Stimulated activated CD8-positive, alpha-beta memory T cell treated with anti-CD3 and anti-CD28 coated beads, Interleukin-2, amount 100 ng/mL, for 48 hours (primary cell): ENCODE data around the gene RIPOR2.

Experiments used
- DNase-seq, 2 donors: peaks; one replicate each; pipeline ENCODE4 v3.0.0-alpha.2; 2020; ENCODE audit warnings: low read depth in 2 of 2

RIPOR2 gene

GRCh38 chr6:24876499-24877465 lies 59.0 kb downstream of the RIPOR2 start:
- DNase-seq, result no peak

GRCh38 chr6:24875534-24875901 lies 60.2 kb downstream of the RIPOR2 start:
- DNase-seq, result no peak

- no peak for DNase-seq
Observed at GRCh38 chr6:24874776-24875533, 60.8 kb downstream of the RIPOR2 start.

GRCh38 chr6:24874128-24874527 lies 61.6 kb downstream of the RIPOR2 start:
- DNase-seq, result no peak

GRCh38 chr6:24872779-24873178 lies 63.0 kb downstream of the RIPOR2 start:
- no peak for DNase-seq

- no peak for DNase-seq
Observed at GRCh38 chr6:24868765-24869164, 67.0 kb downstream of the RIPOR2 start.

- DNase-seq, result no peak
Observed at GRCh38 chr6:24867104-24867703, 68.6 kb downstream of the RIPOR2 start.

- DNase-seq, result no peak
Observed at GRCh38 chr6:24865161-24865560, 70.6 kb downstream of the RIPOR2 start.

GRCh38 chr6:24864343-24864742 lies 71.4 kb downstream of the RIPOR2 start:
- DNase-seq, result no peak

GRCh38 chr6:24861934-24862333 lies 73.8 kb downstream of the RIPOR2 start:
- DNase-seq, result no peak

- no peak for DNase-seq
Observed at GRCh38 chr6:24859608-24860200, 76.1 kb downstream of the RIPOR2 start.

- DNase-seq, result no peak
Observed at GRCh38 chr6:24859132-24859531, 76.6 kb downstream of the RIPOR2 start.

GRCh38 chr6:24858177-24858653 lies 77.5 kb downstream of the RIPOR2 start:
- DNase-seq, result no peak

GRCh38 chr6:24856901-24857670 lies 78.7 kb downstream of the RIPOR2 start:
- no peak for DNase-seq

- DNase-seq, result no peak
Observed at GRCh38 chr6:24856246-24856599, 79.5 kb downstream of the RIPOR2 start.

- DNase-seq, result peak in 1 of 2 donors; percentile 36
Observed at GRCh38 chr6:24855395-24856245, 80.1 kb downstream of the RIPOR2 start.

GRCh38 chr6:24854077-24854666 lies 81.6 kb downstream of the RIPOR2 start:
- no peak for DNase-seq

- DNase-seq, result no peak
Observed at GRCh38 chr6:24851086-24851485, 84.7 kb downstream of the RIPOR2 start.

GRCh38 chr6:24849713-24850112 lies 86.0 kb downstream of the RIPOR2 start:
- DNase-seq, result no peak

GRCh38 chr6:24848461-24848860 lies 87.3 kb downstream of the RIPOR2 start:
- DNase-seq, result no peak
